Mononuclear cell (primary cell): Measurements from ENCODE around the gene PVALB. TPM values are rescaled to one million over a fixed set of nuclear protein-coding genes. Genes with fewer than 3 reads are reported as not detected.

Experiments used
- H3K27me3 ChIP-seq: 2 replicates; pipeline ENCODE4 v1.6.0; 2011; ENCODE audit warnings: low read length, control low read depth; ENCODE audit not compliant: insufficient read depth
- H3K4me1 ChIP-seq: 2 replicates; pipeline ENCODE4 v1.5.1; 2011; ENCODE audit warnings: mild to moderate bottlenecking, low read length, control low read depth; ENCODE audit not compliant: insufficient read depth
- H3K4me3 ChIP-seq: 2 replicates; pipeline ENCODE4 v1.5.1; 2011; ENCODE audit warnings: mild to moderate bottlenecking, low read length, moderate library complexity
- H3K9me3 ChIP-seq: 2 replicates; pipeline ENCODE4 v1.5.1; 2011; ENCODE audit warnings: low read depth, mild to moderate bottlenecking, control low read depth, low read length
- total RNA-seq: library from RNA; depleted of rRNA; stranded (reverse); fragments of >200 nt; gene quantifications from one replicate; pipeline ENCODE4 v1.2.3, GENCODE V29; 2012

PVALB gene
- total RNA-seq, 1 donor = 0.73 TPM

- H3K4me1 ChIP-seq = peaks cover 25% of the 10 kb centered on the region
- peaks cover 56% of the 10 kb centered on the region for H3K27me3 ChIP-seq
- H3K9me3 ChIP-seq = no peaks in the 10 kb centered on the region
- no peak overlapping the region for H3K4me3 ChIP-seq
Observed at GRCh38 chr22:36830601-36831000, 13.8 kb upstream of the PVALB start.

GRCh38 chr22:36829370-36830002 lies 12.7 kb upstream of the PVALB start:
- H3K4me3 ChIP-seq = no peak overlapping the region
- H3K9me3 ChIP-seq = no peaks in the 10 kb centered on the region
- H3K4me1 ChIP-seq = peaks cover 25% of the 10 kb centered on the region
- peaks cover 49% of the 10 kb centered on the region for H3K27me3 ChIP-seq

- Histone ChIP-seq H3K4me1 (peaks cover 25% of the 10 kb centered on the region), H3K27me3 (peaks cover 42% of the 10 kb centered on the region), H3K9me3 (no peaks in the 10 kb centered on the region), H3K4me3 (no peak overlapping the region)
Observed at GRCh38 chr22:36828815-36829214, 12.0 kb upstream of the PVALB start.

GRCh38 chr22:36826262-36826661 lies 9.4 kb upstream of the PVALB start:
- peaks cover 47% of the 10 kb centered on the region for H3K27me3 ChIP-seq
- H3K4me3 ChIP-seq = no peak overlapping the region
- no peaks in the 10 kb centered on the region for H3K9me3 ChIP-seq
- H3K4me1 ChIP-seq = peaks cover 5% of the 10 kb centered on the region

- Histone ChIP-seq H3K9me3 (no peaks in the 10 kb centered on the region), H3K4me3 (no peak overlapping the region), H3K27me3 (peaks cover 46% of the 10 kb centered on the region), H3K4me1 (no peaks in the 10 kb centered on the region)
Observed at GRCh38 chr22:36824655-36825054, 7.8 kb upstream of the PVALB start.

- Histone ChIP-seq H3K9me3 (no peaks in the 10 kb centered on the region), H3K4me3 (no peak overlapping the region), H3K4me1 (no peaks in the 10 kb centered on the region), H3K27me3 (peaks cover 40% of the 10 kb centered on the region)
Observed at GRCh38 chr22:36823186-36823839, 6.5 kb upstream of the PVALB start.

- Histone ChIP-seq H3K27me3 (peaks cover 42% of the 10 kb centered on the region), H3K4me1 (no peaks in the 10 kb centered on the region), H3K4me3 (no peak overlapping the region), H3K9me3 (no peaks in the 10 kb centered on the region)
Observed at GRCh38 chr22:36822581-36822980, 5.7 kb upstream of the PVALB start.

GRCh38 chr22:36819112-36819511 lies 2.3 kb upstream of the PVALB start:
- H3K4me3 ChIP-seq = no peak overlapping the region
- H3K4me1 ChIP-seq = peaks cover 11% of the 10 kb centered on the region
- peaks cover 62% of the 10 kb centered on the region for H3K27me3 ChIP-seq
- H3K9me3 ChIP-seq = no peaks in the 10 kb centered on the region

GRCh38 chr22:36818010-36818642 lies 1.3 kb upstream of the PVALB start:
- H3K4me1 ChIP-seq = peaks cover 11% of the 10 kb centered on the region
- H3K27me3 ChIP-seq = peaks cover 59% of the 10 kb centered on the region
- H3K4me3 ChIP-seq = no peak overlapping the region
- no peaks in the 10 kb centered on the region for H3K9me3 ChIP-seq

GRCh38 chr22:36817525-36817848 lies 652 bp upstream of the PVALB start:
- Histone ChIP-seq H3K4me3 (no peak overlapping the region), H3K9me3 (no peaks in the 10 kb centered on the region), H3K4me1 (peaks cover 11% of the 10 kb centered on the region), H3K27me3 (peaks cover 57% of the 10 kb centered on the region)

GRCh38 chr22:36816339-36816635 lies 548 bp downstream of the PVALB start:
- peaks cover 11% of the 10 kb centered on the region for H3K4me1 ChIP-seq
- peaks cover 57% of the 10 kb centered on the region for H3K27me3 ChIP-seq
- no peak overlapping the region for H3K4me3 ChIP-seq
- H3K9me3 ChIP-seq = no peaks in the 10 kb centered on the region

GRCh38 chr22:36815558-36816338 lies 1.1 kb downstream of the PVALB start:
- no peaks in the 10 kb centered on the region for H3K9me3 ChIP-seq
- no peak overlapping the region for H3K4me3 ChIP-seq
- peaks cover 56% of the 10 kb centered on the region for H3K27me3 ChIP-seq
- H3K4me1 ChIP-seq = peaks cover 11% of the 10 kb centered on the region

- Histone ChIP-seq H3K4me1 (peaks cover 11% of the 10 kb centered on the region), H3K9me3 (no peaks in the 10 kb centered on the region), H3K4me3 (no peak overlapping the region), H3K27me3 (peaks cover 49% of the 10 kb centered on the region)
Observed at GRCh38 chr22:36814801-36815200, 2.0 kb downstream of the PVALB start.

GRCh38 chr22:36811094-36811800 lies 5.6 kb downstream of the PVALB start:
- H3K27me3 ChIP-seq = peaks cover 21% of the 10 kb centered on the region
- no peaks in the 10 kb centered on the region for H3K9me3 ChIP-seq
- H3K4me1 ChIP-seq = peaks cover 15% of the 10 kb centered on the region
- no peak overlapping the region for H3K4me3 ChIP-seq

- Histone ChIP-seq H3K27me3 (peaks cover 2% of the 10 kb centered on the region), H3K9me3 (no peaks in the 10 kb centered on the region), H3K4me3 (no peak overlapping the region), H3K4me1 (peaks cover 15% of the 10 kb centered on the region)
Observed at GRCh38 chr22:36809351-36809750, 7.5 kb downstream of the PVALB start.
